Stomach smooth muscle (tissue), 2 donors: Measurements from ENCODE around the gene CCDC187.

Source experiments
- H3K27ac ChIP-seq: one replicate; pipeline ENCODE4 v1.7.0; 2013; ENCODE audit warnings: mild to moderate bottlenecking, low read length, inconsistent platforms
- H3K27me3 ChIP-seq, 2 donors: one replicate each; pipeline ENCODE4 v1.7.0; 2013; ENCODE audit warnings: low read length in 2 of 2; ENCODE audit not compliant: insufficient read depth in 2 of 2, control insufficient read depth in 1 of 2
- H3K36me3 ChIP-seq, 2 donors: one replicate each; pipeline ENCODE4 v1.7.0; 2013; ENCODE audit warnings: low read length in 2 of 2; ENCODE audit not compliant: control insufficient read depth in 2 of 2, insufficient read depth in 2 of 2
- H3K4me1 ChIP-seq: one replicate; pipeline ENCODE4 v1.7.0; 2013; ENCODE audit warnings: low read length; ENCODE audit not compliant: control insufficient read depth, insufficient read depth
- H3K4me3 ChIP-seq, 2 donors: one replicate each; pipeline ENCODE4 v1.7.0; 2013; ENCODE audit warnings: low read length in 2 of 2
- H3K9ac ChIP-seq, 2 donors: one replicate each; pipeline ENCODE4 v1.7.0; 2013; ENCODE audit warnings: low read length in 2 of 2, mild to moderate bottlenecking in 1 of 2
- H3K9me3 ChIP-seq, 2 donors: one replicate each; pipeline ENCODE4 v1.7.0; 2013; ENCODE audit warnings: low read length in 2 of 2; ENCODE audit not compliant: control insufficient read depth in 2 of 2
- donor health status: healthy.
- donor health status: Pancreatic carcinoma.

The CCDC187 gene

GRCh38 chr9:136318776-136319241 lies 14.9 kb upstream of the CCDC187 start:
- H3K4me1 ChIP-seq: no peaks in the 10 kb centered on the region
- H3K27ac ChIP-seq: no peak overlapping the region
- H3K9me3 ChIP-seq: peaks cover 0 to 9% of the 10 kb centered on the region in 2 donors
- H3K9ac ChIP-seq: no peak overlapping the region
- H3K36me3 ChIP-seq: no peaks in the 10 kb centered on the region
- no peaks in the 10 kb centered on the region for H3K27me3 ChIP-seq
- H3K4me3 ChIP-seq: no peak overlapping the region

GRCh38 chr9:136318111-136318775 lies 14.3 kb upstream of the CCDC187 start:
- Histone ChIP-seq H3K4me1 (no peaks in the 10 kb centered on the region), H3K9me3 (peaks cover 0 to 9% of the 10 kb centered on the region in 2 donors), H3K9ac (no peak overlapping the region), H3K4me3 (no peak overlapping the region), H3K36me3 (no peaks in the 10 kb centered on the region), H3K27me3 (no peaks in the 10 kb centered on the region), H3K27ac (no peak overlapping the region)

DNA sequence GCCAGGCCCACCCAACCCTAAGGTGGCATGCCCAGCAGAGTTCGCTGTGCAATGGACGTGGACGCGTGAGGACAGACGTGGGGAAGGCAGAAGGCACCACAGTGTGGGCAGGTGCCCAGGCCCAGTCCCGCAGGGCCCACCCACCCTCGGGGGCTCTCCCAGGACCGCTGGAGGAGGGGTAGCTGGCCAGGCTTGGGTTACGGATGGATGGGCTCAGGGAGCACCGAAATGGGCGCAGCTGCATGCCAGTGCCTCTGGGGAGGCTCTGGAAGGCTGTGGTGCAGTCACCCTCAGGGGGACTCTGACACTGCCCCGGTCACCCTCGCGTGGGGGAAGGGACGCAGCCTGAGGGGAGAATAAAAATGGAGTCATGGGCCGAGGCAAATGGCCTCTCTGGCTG lies 13.8 kb upstream of the CCDC187 start:
- Histone ChIP-seq H3K4me1 (no peaks in the 10 kb centered on the region), H3K27me3 (no peaks in the 10 kb centered on the region), H3K36me3 (no peaks in the 10 kb centered on the region)

DNA sequence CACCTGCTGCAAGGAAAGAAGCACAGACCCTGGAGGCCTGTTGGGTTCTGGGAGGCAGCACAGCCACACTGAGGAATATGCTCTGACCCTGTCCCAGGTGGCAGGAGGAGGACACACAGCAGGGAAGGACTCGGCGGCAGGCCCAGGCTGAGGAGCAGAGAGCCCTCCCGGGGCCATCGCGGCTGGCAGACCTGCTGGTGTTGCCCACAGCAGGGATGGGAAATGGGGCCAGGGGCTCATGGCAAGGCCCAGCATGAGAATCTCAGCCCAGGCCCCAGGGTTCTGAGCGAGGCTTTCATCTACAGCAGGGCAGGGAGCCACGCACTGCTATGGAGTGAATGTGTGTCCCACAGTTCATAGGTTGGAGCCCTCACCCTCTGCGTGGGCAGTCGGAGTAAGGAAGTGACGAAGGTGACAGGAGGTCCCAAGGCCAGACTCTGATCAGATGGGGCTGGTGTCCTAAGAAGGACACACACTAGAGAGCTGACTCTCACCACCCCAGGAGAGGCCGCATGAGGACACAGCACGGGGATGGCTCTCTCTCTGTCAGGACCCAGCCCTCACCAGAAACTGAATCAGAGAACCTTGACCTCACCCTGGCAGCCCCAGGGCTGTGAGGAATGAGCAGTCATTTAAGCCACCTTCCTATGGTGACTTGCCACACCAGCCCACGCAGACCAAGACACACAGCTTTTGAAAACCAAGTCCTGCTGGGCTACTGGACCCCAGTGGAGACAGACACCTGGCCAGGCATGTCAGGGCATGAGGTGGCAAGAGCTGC lies 13.2 kb upstream of the CCDC187 start:
- Histone ChIP-seq H3K4me3 (no peak overlapping the region), H3K4me1 (no peaks in the 10 kb centered on the region), H3K9me3 (peaks cover 0 to 9% of the 10 kb centered on the region in 2 donors), H3K27me3 (no peaks in the 10 kb centered on the region), H3K36me3 (no peaks in the 10 kb centered on the region), H3K9ac (no peak overlapping the region), H3K27ac (no peak overlapping the region)

More for the DNA sequence above, 13.8 kb upstream of the CCDC187 start:
- H3K9me3 ChIP-seq: peaks cover 0 to 9% of the 10 kb centered on the region in 2 donors
- H3K9ac ChIP-seq: no peak overlapping the region
- no peak overlapping the region for H3K4me3 ChIP-seq
- no peak overlapping the region for H3K27ac ChIP-seq

DNA sequence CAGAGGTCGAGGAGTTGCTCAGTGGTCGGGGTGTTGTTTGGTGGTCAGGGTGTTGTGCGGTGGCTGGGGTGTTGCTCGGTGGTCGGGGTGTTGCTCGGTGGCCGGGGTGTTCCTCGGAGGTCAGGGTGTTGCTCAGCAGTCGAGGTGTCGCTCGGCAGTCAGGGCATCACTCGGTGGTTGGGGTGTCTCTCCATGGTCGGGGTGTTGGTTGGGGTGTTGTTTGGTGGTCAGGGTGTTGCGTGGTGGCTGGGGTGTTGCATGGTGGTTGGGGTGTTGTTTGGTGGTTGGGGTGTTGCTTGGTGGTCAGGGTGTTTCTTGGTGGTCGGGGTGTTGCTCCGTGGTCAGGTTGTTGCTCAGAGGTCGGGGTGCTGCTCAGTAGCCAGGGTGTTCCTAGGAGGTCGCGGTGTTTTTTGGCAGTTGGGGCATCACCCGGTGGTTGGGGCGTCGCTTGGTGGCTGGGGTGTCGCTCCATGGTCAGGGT lies 12.4 kb upstream of the CCDC187 start:
- Histone ChIP-seq H3K36me3 (no peaks in the 10 kb centered on the region), H3K27ac (no peak overlapping the region), H3K4me3 (no peak overlapping the region), H3K9ac (no peak overlapping the region), H3K4me1 (no peaks in the 10 kb centered on the region), H3K9me3 (peaks cover 0 to 9% of the 10 kb centered on the region in 2 donors), H3K27me3 (no peaks in the 10 kb centered on the region)

GRCh38 chr9:136314944-136315343 lies 11.1 kb upstream of the CCDC187 start:
- H3K9ac ChIP-seq: no peak overlapping the region
- H3K27me3 ChIP-seq: peaks cover 4 to 9% of the 10 kb centered on the region in 2 donors
- no peak overlapping the region for H3K4me3 ChIP-seq
- no peaks in the 10 kb centered on the region for H3K36me3 ChIP-seq
- H3K27ac ChIP-seq: no peak overlapping the region
- H3K9me3 ChIP-seq: peaks cover 0 to 9% of the 10 kb centered on the region in 2 donors
- no peaks in the 10 kb centered on the region for H3K4me1 ChIP-seq

- Histone ChIP-seq H3K27ac (no peak overlapping the region), H3K4me3 (no peak overlapping the region), H3K27me3 (peaks cover 7 to 9% of the 10 kb centered on the region in 2 donors), H3K9me3 (peaks cover 0 to 9% of the 10 kb centered on the region in 2 donors), H3K36me3 (no peaks in the 10 kb centered on the region), H3K9ac (no peak overlapping the region), H3K4me1 (no peaks in the 10 kb centered on the region)
These were observed 10.1 kb upstream of the CCDC187 start for GRCh38 chr9:136314056-136314416.

DNA sequence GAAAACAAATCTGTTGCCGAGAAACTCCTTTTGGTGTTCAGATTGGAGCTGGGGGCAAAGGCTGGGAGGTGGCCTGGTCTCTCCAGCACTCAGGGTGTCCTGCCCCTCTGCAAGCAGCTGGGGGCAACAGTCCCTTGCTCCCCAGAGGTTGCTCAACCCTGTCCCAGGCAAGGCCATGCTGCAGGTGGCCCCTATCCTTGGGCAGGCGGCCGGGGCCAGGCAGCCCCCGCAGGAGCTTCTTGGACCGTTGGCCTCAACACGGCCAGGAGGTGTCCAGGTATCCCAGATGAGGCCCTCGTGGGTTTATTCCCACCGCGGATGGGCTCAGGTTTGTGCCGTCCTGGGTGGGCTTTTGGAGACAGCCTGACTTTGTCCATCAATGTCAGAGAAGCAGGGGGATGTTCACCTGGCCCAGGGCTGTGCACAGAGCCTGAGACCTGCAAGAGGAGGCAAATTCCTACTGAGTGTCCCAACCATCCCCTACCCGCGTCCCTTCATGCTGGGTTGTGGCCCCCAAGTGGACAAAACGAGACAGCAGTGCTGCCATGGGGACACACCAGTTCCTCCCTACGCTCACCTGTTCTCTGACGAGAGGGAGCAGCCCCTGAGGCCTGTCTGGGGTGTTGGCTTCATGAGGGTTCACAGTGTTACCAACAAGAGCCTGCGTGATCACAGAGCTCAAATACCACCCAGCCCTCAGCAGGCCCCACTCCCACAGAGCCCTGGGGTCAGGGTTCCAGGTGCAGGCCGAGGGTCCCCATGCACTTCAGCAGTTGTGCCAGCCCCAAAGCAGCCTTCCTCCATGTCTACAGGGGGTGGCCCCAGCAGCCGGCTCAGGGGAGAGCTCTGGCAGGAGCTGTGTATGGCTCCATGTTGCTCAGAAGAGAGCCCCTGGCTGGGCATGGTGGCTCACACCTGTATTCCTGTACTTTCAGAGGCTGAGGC lies 9.5 kb upstream of the CCDC187 start:
- Histone ChIP-seq H3K4me1 (no peaks in the 10 kb centered on the region), H3K4me3 (no peak overlapping the region), H3K9ac (no peak overlapping the region)

GRCh38 chr9:136312436-136312835 lies 8.5 kb upstream of the CCDC187 start:
- Histone ChIP-seq H3K9me3 (peaks cover 0 to 9% of the 10 kb centered on the region in 2 donors), H3K27me3 (peaks cover 9 to 15% of the 10 kb centered on the region in 2 donors), H3K36me3 (no peaks in the 10 kb centered on the region), H3K4me3 (no peak overlapping the region), H3K27ac (no peak overlapping the region), H3K9ac (no peak overlapping the region), H3K4me1 (no peaks in the 10 kb centered on the region)

More for the DNA sequence above, 9.5 kb upstream of the CCDC187 start:
- no peaks in the 10 kb centered on the region for H3K36me3 ChIP-seq
- H3K27ac ChIP-seq: no peak overlapping the region
- H3K9me3 ChIP-seq: peaks cover 0 to 9% of the 10 kb centered on the region in 2 donors
- peaks cover 7 to 9% of the 10 kb centered on the region in 2 donors for H3K27me3 ChIP-seq

DNA sequence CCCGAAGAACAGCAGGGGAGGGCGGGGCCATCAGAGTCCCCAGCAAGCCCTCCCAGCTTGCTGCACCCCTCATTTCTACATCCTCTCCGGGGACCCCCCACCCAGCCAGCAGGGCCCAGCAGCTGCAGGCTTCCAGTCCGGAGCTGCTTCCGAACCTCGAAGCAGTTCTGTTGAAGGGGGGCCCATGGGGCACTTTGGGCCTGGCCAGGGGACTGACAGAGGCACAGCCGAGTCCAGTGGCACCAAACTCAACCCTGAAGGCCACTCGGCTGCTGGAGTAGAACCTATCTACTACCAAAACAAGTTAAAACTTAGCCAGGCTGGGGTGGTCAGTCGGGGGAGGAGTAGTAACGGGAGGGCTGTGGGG lies 8.1 kb upstream of the CCDC187 start:
- H3K9me3 ChIP-seq: peaks cover 0 to 9% of the 10 kb centered on the region in 2 donors
- no peak overlapping the region for H3K27ac ChIP-seq
- no peak overlapping the region for H3K4me3 ChIP-seq
- H3K9ac ChIP-seq: no peak overlapping the region
- H3K36me3 ChIP-seq: no peaks in the 10 kb centered on the region
- no peaks in the 10 kb centered on the region for H3K4me1 ChIP-seq
- H3K27me3 ChIP-seq: peaks cover 9 to 19% of the 10 kb centered on the region in 2 donors
